NT2/D1 (cell line): ENCODE data around the gene ADGRF1.

Experiments
- SUZ12 ChIP-seq: IDR thresholded peaks from 2 replicates; pipeline ENCODE4 v1.6.1; 2011; ENCODE audit not compliant: insufficient read length, insufficient read depth; ENCODE audit errors: extremely low read depth
- YY1 ChIP-seq: IDR thresholded peaks from 2 replicates; pipeline ENCODE4 v1.6.1; 2011; ENCODE audit not compliant: insufficient read length, insufficient read depth
- ZNF274 ChIP-seq: IDR thresholded peaks from 2 replicates; pipeline ENCODE4 v1.6.1; 2011; ENCODE audit warnings: mild to moderate bottlenecking, low read depth, low read length

DNA sequence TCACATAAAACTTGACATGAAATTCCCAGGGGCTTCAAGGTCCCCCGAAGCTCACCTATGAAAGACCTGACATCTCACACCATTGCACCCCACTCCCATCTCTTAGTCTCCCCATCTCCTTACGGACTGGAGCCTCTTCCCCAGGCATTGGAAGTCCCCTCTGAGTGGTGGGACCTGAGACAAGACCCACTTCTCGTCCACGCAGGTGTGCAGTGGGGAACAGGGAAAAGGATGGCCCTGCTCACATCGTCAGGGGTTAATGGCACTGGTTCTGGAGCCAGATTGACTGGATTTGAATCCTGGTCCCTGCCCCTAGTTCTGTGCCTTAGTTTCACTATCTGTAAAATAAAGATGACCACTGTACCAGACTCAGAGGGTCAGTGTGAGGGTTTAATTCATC is 15.5 kb downstream of the ADGRF1 start:
- TF ChIP-seq YY1 (no peak), SUZ12 (no peak), ZNF274 (no peak)
